ENCODE measurements around the gene CSTF2T.

- no peak for TF ChIP-seq CTCF (IDR thresholded peaks at IDR 0.05; ENCODE audit: low read depth, low read length)
- no peak for TF ChIP-seq EZH2phosphoT487 (IDR thresholded peaks at IDR 0.05; ENCODE audit: low read depth)
Measured at GRCh38 chr10:51708609-51709008, 9.2 kb upstream of the CSTF2T start.
